PFSK-1 (cell line): ENCODE measurements around the gene ROBO1.

Source experiments
- FOXP2 ChIP-seq: optimal IDR thresholded peaks from 2 replicates; pipeline ENCODE3; 2011; ENCODE audit warnings: borderline replicate concordance, control low read depth, inconsistent platforms; ENCODE audit not compliant: insufficient read depth; ENCODE audit errors: extremely low read length, extremely low read depth
- POLR2AphosphoS5 ChIP-seq: IDR thresholded peaks from 2 replicates; pipeline ENCODE4 v1.6.1; 2012; ENCODE audit warnings: low read depth, mild to moderate bottlenecking, control low read depth, low read length, moderate library complexity
- REST ChIP-seq, 2 experiments: IDR thresholded peaks; 2 replicates each; pipeline versions ENCODE4 v1.6.1 to v1.8.0; 2011 to 2012; ENCODE audit warnings: low read depth in 2 of 2, low read length in 2 of 2, control low read depth in 1 of 2, inconsistent platforms in 1 of 2, mild to moderate bottlenecking in 1 of 2, moderate library complexity in 1 of 2; ENCODE audit not compliant: insufficient read depth in 1 of 2
- SIN3A ChIP-seq: IDR thresholded peaks from 2 replicates; pipeline ENCODE4 v1.6.1; 2012; ENCODE audit warnings: mild to moderate bottlenecking, low read length, moderate library complexity, borderline replicate concordance; ENCODE audit not compliant: insufficient read depth
- TAF1 ChIP-seq: IDR thresholded peaks from 2 replicates; pipeline ENCODE4 v1.6.1; 2012; ENCODE audit warnings: low read length, control low read depth, borderline replicate concordance; ENCODE audit not compliant: insufficient read depth

- TF ChIP-seq TAF1 (no peak), POLR2AphosphoS5 (no peak), SIN3A (no peak), REST (IDR thresholded peaks at IDR 0.05; ENCODE audit: insufficient read depth in 1 of 2, low read depth in 2 of 2, low read length in 2 of 2) (no peak), FOXP2 (no peak)
Observed at GRCh38 chr3:79737530-79737929, 30.3 kb downstream of the ROBO1 start.
